MCF 10A (cell line): ENCODE results near the gene VBP1. TPM values are rescaled to one million over a fixed set of nuclear protein-coding genes. Genes with fewer than 3 reads are reported as not detected.
"Not testable (repeated sequence)": the region's sequence is repeated elsewhere in the genome, so short reads cannot be mapped to it uniquely, and the experiment has no call there.

Experiments used
- BruUV-seq: library from RNA; stranded (reverse); fragments of 400-500 nt; replicated peaks from 2 replicates; lab custom pipeline; 2021; lab: Mats Ljungman, UMichigan
- CTCF ChIA-PET: fragments of 300-600 bp; sonication (Branson Sonifier 250); formaldehyde crosslinking; extraction: SDS; loops from one replicate; lab custom pipeline; 2021; ENCODE audit warnings: antibody characterized with exemption, inconsistent platforms; lab: Yijun Ruan, JAX
- POLR2A ChIA-PET: fragments of 300-600, 350-650 bp; sonication (Branson Sonifier 250); formaldehyde crosslinking; extraction: SDS; loops from one replicate; lab custom pipeline; 2020; ENCODE audit warnings: antibody characterized with exemption, inconsistent platforms; lab: Yijun Ruan, JAX
- DNase-seq: peaks from one replicate; pipeline ENCODE4 v3.0.0-alpha.2; 2018; ENCODE audit not compliant: unreplicated experiment
- H3K27ac Mint-ChIP-seq: one replicate; pipeline ENCODE4 v1.8.0; 2022; ENCODE audit warnings: mild to moderate bottlenecking, low read depth, mixed read lengths; ENCODE audit not compliant: unreplicated experiment
- H3K27me3 Mint-ChIP-seq: one replicate; pipeline ENCODE4 v1.8.0; 2022; ENCODE audit warnings: mixed read lengths; ENCODE audit not compliant: insufficient read depth, unreplicated experiment
- H3K36me3 Mint-ChIP-seq: one replicate; pipeline ENCODE4 v1.8.0; 2022; ENCODE audit warnings: mild to moderate bottlenecking, moderate library complexity, mixed read lengths; ENCODE audit not compliant: insufficient read depth, unreplicated experiment
- H3K4me1 Mint-ChIP-seq: one replicate; pipeline ENCODE4 v1.8.0; 2022; ENCODE audit warnings: mixed read lengths; ENCODE audit not compliant: insufficient read depth, unreplicated experiment
- H3K4me3 Mint-ChIP-seq: one replicate; pipeline ENCODE4 v1.8.0; 2022; ENCODE audit warnings: mild to moderate bottlenecking, moderate library complexity, mixed read lengths; ENCODE audit not compliant: unreplicated experiment
- H3K9me3 Mint-ChIP-seq: one replicate; pipeline ENCODE4 v1.8.0; 2022; ENCODE audit warnings: mixed read lengths; ENCODE audit not compliant: unreplicated experiment
- CTCF ChIP-seq: fragments of 200-600 bp; IDR thresholded peaks from one replicate; pipeline ENCODE4 v1.8.0; 2022; ENCODE audit warnings: antibody characterized with exemption, mild to moderate bottlenecking; ENCODE audit not compliant: unreplicated experiment
- intact Hi-C: fragments of 100-400 bp; cut with micrococcal nuclease; formaldehyde crosslinking; loops from 2 replicates; pipeline ENCODE4 v1.14.1; 2022
- total RNA-seq: library from RNA; stranded (reverse); gene quantifications from 2 replicates; pipeline ENCODE4 v1.2.3, GENCODE V29; 2022

VBP1 gene
- total RNA-seq, 1 experiment from 2014 or later = 60.5 TPM

GRCh38 chrX:155259752-155260151 is 43.5 kb downstream of the VBP1 start:
- CTCF ChIA-PET = interaction anchor here (0.6 kb wide), 2 partner anchors 177 to 179 kb away, joined by 3 read pairs; no protein-coding TSS in a partner anchor
- H3K4me1 Mint-ChIP-seq = no peaks in the 10 kb centered on the region
- peaks cover 7% of the 10 kb centered on the region for H3K36me3 Mint-ChIP-seq
- no peak for TF ChIP-seq CTCF
- no peak overlapping the region for H3K27ac Mint-ChIP-seq
- no peak overlapping the region for H3K4me3 Mint-ChIP-seq
- intact Hi-C loops = loop anchor here (5.0 kb wide), 1 partner anchor 42 kb away; the partner anchor contains the start of gene VBP1
- H3K9me3 Mint-ChIP-seq = peaks cover 14% of the 10 kb centered on the region
- POLR2A ChIA-PET = no interaction called here
- H3K27me3 Mint-ChIP-seq = no peaks in the 10 kb centered on the region
- BruUV-seq = no TSS peak
- no peak for DNase-seq

- H3K27ac Mint-ChIP-seq = no peak overlapping the region
- no peak for TF ChIP-seq CTCF
- no peak for DNase-seq
- no peaks in the 10 kb centered on the region for H3K27me3 Mint-ChIP-seq
- peaks cover 7% of the 10 kb centered on the region for H3K36me3 Mint-ChIP-seq
- ChIA-PET CTCF (no interaction called here), POLR2A (interaction anchor here (0.5 kb wide), 1 partner anchor 37 kb away, joined by 3 read pairs; no protein-coding TSS in a partner anchor)
- no peak overlapping the region for H3K4me3 Mint-ChIP-seq
- intact Hi-C loops = loop anchor here (5.0 kb wide), 1 partner anchor 46 kb away; the partner anchor contains the start of gene VBP1
- H3K9me3 Mint-ChIP-seq = no peaks in the 10 kb centered on the region
- no peaks in the 10 kb centered on the region for H3K4me1 Mint-ChIP-seq
- TSS peak; percentile 43 for BruUV-seq
Observed at GRCh38 chrX:155262970-155263754, 46.9 kb downstream of the VBP1 start.

- DNase-seq = peak; percentile 61
- Mint-ChIP-seq H3K4me1 (no peaks in the 10 kb centered on the region), H3K27me3 (no peaks in the 10 kb centered on the region), H3K27ac (no peak within 1 kb of the TSS), H3K36me3 (peaks cover 7% of the 10 kb centered on the region), H3K4me3 (no peak within 1 kb of the TSS), H3K9me3 (no peaks in the 10 kb centered on the region)
- ChIA-PET CTCF (no interaction called here), POLR2A (no interaction called here)
- intact Hi-C loops = loop anchor here (5.0 kb wide), 1 partner anchor 47 kb away; the partner anchor contains the start of gene VBP1
- BruUV-seq = no TSS peak
- TF ChIP-seq CTCF = no peak
Observed at GRCh38 chrX:155263854-155264628, 47.8 kb downstream of the VBP1 start, which contains the start of gene RAB39B. TSS of gene RAB39B (minus strand) at chrX:155264491. CDS start at chrX:155264288, 203 bp downstream.

- Mint-ChIP-seq H3K27ac (no peak overlapping the region), H3K4me3 (no peak overlapping the region), H3K36me3 (peaks cover 7% of the 10 kb centered on the region), H3K9me3 (peaks cover 5% of the 10 kb centered on the region), H3K4me1 (no peaks in the 10 kb centered on the region), H3K27me3 (no peaks in the 10 kb centered on the region)
- ChIA-PET POLR2A (no interaction called here), CTCF (no interaction called here)
- BruUV-seq = no TSS peak
- no peak for TF ChIP-seq CTCF
- no peak for DNase-seq
- intact Hi-C loops = no loop called here
Observed at GRCh38 chrX:155266439-155266838, 50.2 kb downstream of the VBP1 start.

GRCh38 chrX:155267995-155268394 is 51.7 kb downstream of the VBP1 start:
- DNase-seq, BruUV-seq, H3K27me3 Mint-ChIP-seq, H3K9me3 Mint-ChIP-seq, H3K27ac Mint-ChIP-seq, intact Hi-C loops, H3K4me3 Mint-ChIP-seq, H3K4me1 Mint-ChIP-seq, H3K36me3 Mint-ChIP-seq, POLR2A ChIA-PET: not testable (repeated sequence)
- CTCF ChIA-PET = interaction anchor here (0.7 to 1.1 kb wide), 2 partner anchors 11 to 119 kb away, joined by 3 read pairs; no protein-coding TSS in a partner anchor
